PC-3 (cell line): ENCODE data around the gene RCCD1.

Experiments used
- CTCF ChIP-seq: fragments of 300-600 bp; sonication (generic); conservative IDR thresholded peaks from 2 replicates; pipeline ENCODE4 v1.5.1; 2017; ENCODE audit warnings: antibody characterized with exemption, low read depth, mild to moderate bottlenecking, low read length
- EZH2 ChIP-seq: fragments of 300-600 bp; sonication (generic); IDR thresholded peaks from one replicate; pipeline ENCODE4 v1.6.1; 2017; ENCODE audit warnings: antibody characterized with exemption, mild to moderate bottlenecking, low read length; ENCODE audit not compliant: unreplicated experiment

- no peak for TF ChIP-seq CTCF
- no peak for TF ChIP-seq EZH2
Measured at GRCh38 chr15:90962021-90962420, 7.3 kb downstream of the RCCD1 start.
